H1 (cell line): Measurements from ENCODE around the gene SLC13A1. TPM values are rescaled to one million over a fixed set of nuclear protein-coding genes. Genes with fewer than 3 reads are reported as not detected.

Experiments used
- CTCF ChIA-PET: fragments of 300-600 bp; sonication (Branson Sonifier 250); formaldehyde crosslinking; loops from one replicate; lab custom pipeline; 2021; ENCODE audit not compliant: partially characterized antibody; lab: Charles Lee
- POLR2A ChIA-PET: fragments of 300-600 bp; sonication (Branson Sonifier 250); formaldehyde crosslinking; loops from one replicate; lab custom pipeline; 2021; ENCODE audit warnings: inconsistent platforms; ENCODE audit not compliant: partially characterized antibody; lab: Charles Lee
- DNase-seq, 2 experiments: peaks; one replicate each; pipeline versions ENCODE4 v3.0.0 to v3.0.0-alpha.2; 2010 to 2022; ENCODE audit warnings: low spot score in 2 of 2, low read depth in 1 of 2, mixed read lengths in 1 of 2
- FAIRE-seq: peaks from 2 replicates; lab custom pipeline; 2011; peaks lifted over from hg19 to GRCh38; lab: Jason Lieb, UNC
- H2AFZ ChIP-seq: 2 replicates; pipeline ENCODE4 v1.8.1; 2012; ENCODE audit warnings: low read length, inconsistent platforms
- H2AK5ac ChIP-seq: 2 replicates; pipeline ENCODE4 v1.6.1; 2013; ENCODE audit warnings: low read depth, low read length
- H2BK120ac ChIP-seq: replicated peaks from 2 replicates; pipeline ENCODE3; 2013; ENCODE audit warnings: low read depth, low read length, inconsistent platforms
- H2BK12ac ChIP-seq: 2 replicates; pipeline ENCODE4 v1.6.1; 2013; ENCODE audit warnings: low read depth, low read length
- H2BK15ac ChIP-seq: 2 replicates; pipeline ENCODE4 v1.6.1; 2013; ENCODE audit warnings: low read length
- H2BK20ac ChIP-seq: 2 replicates; pipeline ENCODE4 v1.6.1; 2013; ENCODE audit warnings: low read length
- H2BK5ac ChIP-seq: 2 replicates; pipeline ENCODE4 v1.6.1; 2013; ENCODE audit warnings: low read depth, low read length
- H3K14ac ChIP-seq: 2 replicates; pipeline ENCODE4 v1.6.1; 2013; ENCODE audit warnings: inconsistent platforms; ENCODE audit not compliant: insufficient read length
- H3K18ac ChIP-seq: 2 replicates; pipeline ENCODE4 v1.6.1; 2013; ENCODE audit warnings: low read length; ENCODE audit errors: extremely low read depth
- H3K23ac ChIP-seq: 2 replicates; pipeline ENCODE4 v1.6.1; 2013; ENCODE audit warnings: inconsistent platforms; ENCODE audit not compliant: insufficient read length
- H3K23me2 ChIP-seq: 2 replicates; pipeline ENCODE4 v1.6.1; 2013; ENCODE audit warnings: low read depth, low read length
- H3K27ac ChIP-seq: 2 replicates; pipeline ENCODE4 v1.6.1; 2011; ENCODE audit warnings: low read depth, low read length, inconsistent platforms
- H3K27me3 ChIP-seq, 4 experiments: replicated peaks in 1 of 4; 1 replicate in 1 of 4; 2 replicates in 3 of 4; pipeline versions ENCODE4 v1.6.1 to v1.8.1; 2011 to 2013; ENCODE audit warnings: low read length in 3 of 4, mild to moderate bottlenecking in 3 of 4, inconsistent platforms in 2 of 4, mixed read lengths in 2 of 4, moderate library complexity in 1 of 4; ENCODE audit not compliant: control insufficient read depth in 3 of 4, insufficient read depth in 3 of 4; ENCODE audit errors: extremely low read depth in 1 of 4
- H3K36me3 ChIP-seq, 4 experiments: 2 replicates each; pipeline versions ENCODE4 v1.6.1 to v1.8.1; 2011 to 2013; ENCODE audit warnings: mild to moderate bottlenecking in 4 of 4, low read length in 3 of 4, moderate library complexity in 2 of 4, control low read depth in 1 of 4, inconsistent platforms in 1 of 4; ENCODE audit not compliant: insufficient read depth in 4 of 4, control insufficient read depth in 2 of 4
- H3K4ac ChIP-seq: replicated peaks from 2 replicates; pipeline ENCODE3; 2013; ENCODE audit warnings: low read length, low read depth, mixed read lengths, inconsistent platforms; ENCODE audit not compliant: insufficient read length
- H3K4me1 ChIP-seq, 4 experiments: replicated peaks in 1 of 4; 1 replicate in 1 of 4; 2 replicates in 3 of 4; pipeline versions ENCODE4 v1.6.1 to v1.8.1; 2011 to 2013; ENCODE audit warnings: low read length in 3 of 4, inconsistent platforms in 2 of 4, mixed read lengths in 1 of 4; ENCODE audit not compliant: insufficient read depth in 4 of 4, control insufficient read depth in 3 of 4
- H3K4me2 ChIP-seq, 2 experiments: 2 replicates each; pipeline versions ENCODE4 v1.6.1 to v1.8.1; 2011 to 2013; ENCODE audit warnings: low read depth in 2 of 2, low read length in 2 of 2, control low read depth in 1 of 2, inconsistent platforms in 1 of 2, mild to moderate bottlenecking in 1 of 2; ENCODE audit not compliant: insufficient read depth in 1 of 2
- H3K4me3 ChIP-seq, 4 experiments: fragments of 200-600, 300-600 bp in 1 of 4; sonication (generic), shearing (Covaris generic), sonication (Bioruptor Twin) in 1 of 4; 2 replicates each; pipeline versions ENCODE4 v1.5.1 to v1.8.1; 2011 to 2016; ENCODE audit warnings: low read length in 4 of 4, low read depth in 3 of 4, control low read depth in 2 of 4, inconsistent platforms in 2 of 4, mild to moderate bottlenecking in 2 of 4, mixed read lengths in 1 of 4, moderate library complexity in 1 of 4; ENCODE audit not compliant: insufficient read depth in 2 of 4; ENCODE audit errors: extremely low read depth in 1 of 4
- H3K56ac ChIP-seq: replicated peaks from 2 replicates; pipeline ENCODE3; 2013; ENCODE audit warnings: low read depth, mild to moderate bottlenecking, mixed read lengths, low read length, inconsistent platforms; ENCODE audit not compliant: insufficient read length
- H3K79me1 ChIP-seq: 2 replicates; pipeline ENCODE4 v1.6.1; 2013; ENCODE audit warnings: low read depth, low read length, control low read depth
- H3K79me2 ChIP-seq, 2 experiments: 2 replicates each; pipeline versions ENCODE4 v1.6.1 to v1.8.1; 2012 to 2013; ENCODE audit warnings: low read length in 2 of 2, mild to moderate bottlenecking in 2 of 2, inconsistent platforms in 1 of 2; ENCODE audit not compliant: insufficient read depth in 2 of 2, control insufficient read depth in 1 of 2
- H3K9ac ChIP-seq, 4 experiments: replicated peaks in 1 of 4; 1 replicate in 1 of 4; 2 replicates in 3 of 4; pipeline versions ENCODE4 v1.6.1 to v1.8.1; 2011 to 2013; ENCODE audit warnings: low read depth in 3 of 4, low read length in 3 of 4, control low read depth in 2 of 4, mild to moderate bottlenecking in 2 of 4, moderate library complexity in 2 of 4, inconsistent platforms in 1 of 4; ENCODE audit errors: extremely low read depth in 1 of 4
- H3K9me3 ChIP-seq, 2 experiments: 2 replicates each; pipeline versions ENCODE4 v1.6.1 to v1.8.1; 2012 to 2013; ENCODE audit warnings: mild to moderate bottlenecking in 2 of 2, moderate library complexity in 2 of 2, control low read depth in 1 of 2, inconsistent platforms in 1 of 2, low read depth in 1 of 2, low read length in 1 of 2, mixed read lengths in 1 of 2; ENCODE audit not compliant: insufficient read depth in 2 of 2
- H4K20me1 ChIP-seq, 2 experiments: replicated peaks in 1 of 2; 2 replicates each; pipeline versions ENCODE3 to v1.8.1; 2011 to 2013; ENCODE audit warnings: inconsistent platforms in 2 of 2, low read length in 2 of 2, mild to moderate bottlenecking in 1 of 2; ENCODE audit not compliant: insufficient read depth in 2 of 2, control insufficient read depth in 1 of 2
- H4K5ac ChIP-seq: 2 replicates; pipeline ENCODE4 v1.6.1; 2013; ENCODE audit warnings: low read length, low read depth, mixed read lengths, inconsistent platforms; ENCODE audit not compliant: insufficient read length
- H4K8ac ChIP-seq: 2 replicates; pipeline ENCODE4 v1.8.0; 2013; ENCODE audit warnings: mild to moderate bottlenecking, moderate library complexity, low read length, inconsistent platforms; ENCODE audit not compliant: insufficient read depth; ENCODE audit errors: extremely low read depth
- H4K91ac ChIP-seq: replicated peaks from 2 replicates; pipeline ENCODE3; 2013; ENCODE audit warnings: low read length, mixed read lengths, inconsistent platforms; ENCODE audit not compliant: insufficient read length
- BRCA1 ChIP-seq: IDR thresholded peaks from 2 replicates; pipeline ENCODE4 v1.6.1; 2012; ENCODE audit warnings: low read depth, low read length, improper control_type of control experiment
- CEBPB ChIP-seq: IDR thresholded peaks from 2 replicates; pipeline ENCODE4 v1.6.1; 2012; ENCODE audit warnings: low read depth, low read length
- EGR1 ChIP-seq: IDR thresholded peaks from 2 replicates; pipeline ENCODE4 v1.6.1; 2011; ENCODE audit warnings: low read depth, low read length, borderline replicate concordance
- GABPA ChIP-seq: IDR thresholded peaks from 2 replicates; pipeline ENCODE4 v1.6.1; 2011; ENCODE audit warnings: mild to moderate bottlenecking, low read length, moderate library complexity, borderline replicate concordance; ENCODE audit not compliant: insufficient read depth
- GTF2F1 ChIP-seq: IDR thresholded peaks from 2 replicates; pipeline ENCODE4 v1.6.1; 2012; ENCODE audit warnings: low read depth, low read length, improper control_type of control experiment, borderline replicate concordance
- HDAC2 ChIP-seq, 2 experiments: fragments of 300-600 bp in 1 of 2; sonication (generic) in 1 of 2; IDR thresholded peaks; 2 replicates each; pipeline ENCODE4 v1.6.1; 2011 to 2012; ENCODE audit warnings: low read depth in 2 of 2, low read length in 2 of 2, mild to moderate bottlenecking in 2 of 2, moderate library complexity in 2 of 2, borderline replicate concordance in 1 of 2, inconsistent platforms in 1 of 2
- HDAC6 ChIP-seq: IDR thresholded peaks from one replicate; pipeline ENCODE4 v1.7.1; 2012; ENCODE audit warnings: low read depth, mild to moderate bottlenecking, inconsistent platforms, low read length, moderate library complexity
- JUN ChIP-seq: IDR thresholded peaks from 2 replicates; pipeline ENCODE4 v1.6.1; 2011; ENCODE audit warnings: low read depth, mild to moderate bottlenecking, improper control_type of control experiment, low read length
- MAFK ChIP-seq: IDR thresholded peaks from 2 replicates; pipeline ENCODE4 v1.6.1; 2012; ENCODE audit warnings: low read depth, mild to moderate bottlenecking, improper control_type of control experiment, low read length
- NANOG ChIP-seq: IDR thresholded peaks from 2 replicates; pipeline ENCODE4 v1.6.1; 2011; ENCODE audit warnings: low read length, low read depth, mild to moderate bottlenecking, inconsistent platforms; ENCODE audit not compliant: insufficient read depth, poor library complexity, severe bottlenecking
- NRF1 ChIP-seq: IDR thresholded peaks from 2 replicates; pipeline ENCODE4 v1.6.1; 2011; ENCODE audit warnings: mild to moderate bottlenecking, low read depth, low read length, improper control_type of control experiment
- POLR2A ChIP-seq, 2 experiments: IDR thresholded peaks; 1 replicate in 1 of 2; 2 replicates in 1 of 2; pipeline ENCODE4 v1.6.1; 2011; ENCODE audit warnings: low read depth in 2 of 2, low read length in 2 of 2, mild to moderate bottlenecking in 2 of 2; ENCODE audit errors: control extremely low read depth in 1 of 2
- SAP30 ChIP-seq: fragments of 300-600 bp; sonication (generic); IDR thresholded peaks from 2 replicates; pipeline ENCODE4 v1.7.1; 2012; ENCODE audit warnings: low read length, moderate library complexity, mild to moderate bottlenecking, inconsistent platforms; ENCODE audit not compliant: insufficient read depth, insufficient replicate concordance
- SIRT6 ChIP-seq: IDR thresholded peaks from one replicate; pipeline ENCODE4 v1.7.1; 2012; ENCODE audit warnings: low read length, inconsistent platforms
- YY1 ChIP-seq: IDR thresholded peaks from 2 replicates; pipeline ENCODE4 v1.6.1; 2011; ENCODE audit warnings: low read depth, mild to moderate bottlenecking, low read length
- WGBS, 2 experiments: shearing (Covaris generic) in 1 of 2; methylation state at CpG; one replicate each; pipeline versions ENCODE4 v1.1.6 to v1.1.7; 2013 to 2015; ENCODE audit warnings: low lambda C conversion rate in 2 of 2, mixed read lengths in 2 of 2, inconsistent platforms in 1 of 2, low coverage in 1 of 2, missing lambda C conversion rate in 1 of 2; ENCODE audit not compliant: insufficient replicate concordance in 2 of 2, insufficient coverage in 1 of 2, insufficient read length in 1 of 2; ENCODE audit errors: extremely low coverage in 1 of 2, missing lambda C conversion rate in 1 of 2; 5-methylcytosine and 5-hydroxymethylcytosine counted together
- polyA plus RNA-seq, 7 experiments: library from polyadenylated mRNA; depleted of rRNA in 3 of 7; stranded (reverse) in 5 of 7; unstranded in 2 of 7; fragments of >200 nt in 5 of 7; fragments of 200-250 nt in 2 of 7; gene quantifications; 1 replicate in 5 of 7; 2 replicates in 1 of 7; 4 replicates in 1 of 7; pipeline versions ENCODE4 v1.2.1 to v1.2.3, GENCODE V29; 2011 to 2013; ENCODE audit warnings: missing spikeins in 2 of 7, mixed read lengths in 2 of 7
- total RNA-seq: library from RNA; stranded (reverse); fragmentation: NEBNext Ultra II Directional; extraction: Animal tissue kit (Norgen Biotek cat#: 25700); gene quantifications from 2 replicates; pipeline ENCODE4 v1.2.1, GENCODE V29; 2021

Gene SLC13A1
- total and polyA plus RNA-seq, 2 of the 8 experiments (the other 6 are each of a cell fraction or from before 2014, with no cell fraction given): not detected

- DNase-seq (no peak), FAIRE-seq (no peak)
- Histone ChIP-seq H3K14ac (no peak overlapping the region), H3K4me1 (0 out of 7 replicates have a peak, but pooled peaks cover 0 to 1% (median 0%) of the 10 kb centered on the region in 4 experiments), H3K9ac (no peak overlapping the region), H3K4me3 (no peak overlapping the region), H3K79me1 (no peaks in the 10 kb centered on the region), H4K20me1 (no peaks in the 10 kb centered on the region), H4K5ac (no peak overlapping the region), H2AK5ac (no peak overlapping the region), H3K4me2 (no peak overlapping the region), H3K9me3 (no peaks in the 10 kb centered on the region), H2BK5ac (no peak overlapping the region), H2BK120ac (no peak overlapping the region), H2BK15ac (no peak overlapping the region), H3K4ac (no peak overlapping the region), H3K27me3 (no peaks in the 10 kb centered on the region), H2BK20ac (no peak overlapping the region), H2BK12ac (0 out of 2 replicates have a peak overlapping the region, but pooled peaks have one; percentile 73), H4K91ac (no peak overlapping the region), H2AFZ (peak overlapping the region; percentile 78), H3K23me2 (no peaks in the 10 kb centered on the region), H3K18ac (no peak overlapping the region), H3K27ac (no peak overlapping the region; the same call in 1 of the 2 replicates), H4K8ac (no peak overlapping the region), H3K23ac (no peak overlapping the region), H3K56ac (no peak overlapping the region), H3K79me2 (no peaks in the 10 kb centered on the region), H3K36me3 (no peaks in the 10 kb centered on the region)
- ChIA-PET POLR2A (no interaction called here), CTCF (interaction anchor here (0.7 to 2.0 kb wide), 12 partner anchors 10 to 606 kb away, joined by 3 to 10 read pairs (median 4); no protein-coding TSS in a partner anchor)
- 82% methylated on average over 7 of the region's 7 CpGs; no CpG with 5 or more reads in 1 of the 2 experiments for WGBS, 2 experiments
- TF ChIP-seq NANOG (no peak), YY1 (no peak), POLR2A (IDR thresholded peaks at IDR 0.05; ENCODE audit: control extremely low read depth in 1 of 2, low read depth in 2 of 2, low read length in 2 of 2) (no peak), SAP30 (no peak), HDAC2 (IDR thresholded peaks at IDR 0.05; ENCODE audit: borderline replicate concordance in 1 of 2, low read depth in 2 of 2, low read length in 2 of 2) (no peak), MAFK (no peak), CEBPB (no peak), NRF1 (no peak), EGR1 (no peak), JUN (no peak), HDAC6 (no peak), BRCA1 (no peak), GTF2F1 (no peak), SIRT6 (no peak), GABPA (no peak)
Observed at GRCh38 chr7:123155571-123155970, 44.2 kb downstream of the SLC13A1 start.
